Fibroblast of lung (primary cell): Measurements from ENCODE around the gene CNTN4. TPM values are rescaled to one million over a fixed set of nuclear protein-coding genes. Genes with fewer than 3 reads are reported as not detected.

Source experiments
- DNase-seq, 2 donors: peaks; one replicate each; pipeline versions ENCODE4 v3.0.0 to v3.0.0-alpha.2; 2010; ENCODE audit warnings: low read depth in 2 of 2
- H2AFZ ChIP-seq: 2 replicates; pipeline ENCODE4 v1.5.1; 2012; ENCODE audit warnings: low read length, control low read depth, inconsistent platforms
- H3K27ac ChIP-seq: 2 replicates; pipeline ENCODE4 v1.5.1; 2011; ENCODE audit warnings: low read length, control low read depth; ENCODE audit not compliant: insufficient read depth
- H3K27me3 ChIP-seq: 2 replicates; pipeline ENCODE4 v1.5.1; 2011; ENCODE audit warnings: mild to moderate bottlenecking, low read length; ENCODE audit not compliant: control insufficient read depth, insufficient read depth
- H3K36me3 ChIP-seq: 2 replicates; pipeline ENCODE4 v1.5.1; 2011; ENCODE audit warnings: low read length; ENCODE audit not compliant: control insufficient read depth, insufficient read depth
- H3K4me1 ChIP-seq: 2 replicates; pipeline ENCODE4 v1.5.1; 2011; ENCODE audit warnings: low read length; ENCODE audit not compliant: control insufficient read depth, insufficient read depth; ENCODE audit errors: extremely low read depth
- H3K4me2 ChIP-seq: 2 replicates; pipeline ENCODE4 v1.5.1; 2011; ENCODE audit warnings: low read length, control low read depth; ENCODE audit not compliant: insufficient read depth; ENCODE audit errors: extremely low read depth
- H3K4me3 ChIP-seq, 4 experiments: fragments of 200-600 bp in 1 of 4; sonication (generic) in 1 of 4; replicated peaks in 1 of 4; 2 replicates each; pipeline ENCODE4 v1.5.1; 2011 to 2016; ENCODE audit warnings: low read length in 4 of 4, low read depth in 3 of 4, mild to moderate bottlenecking in 3 of 4, control low read depth in 2 of 4, inconsistent platforms in 1 of 4, mixed read lengths in 1 of 4; ENCODE audit not compliant: insufficient read depth in 1 of 4; ENCODE audit errors: control extremely low read depth in 1 of 4
- H3K79me2 ChIP-seq: 2 replicates; pipeline ENCODE4 v1.5.1; 2012; ENCODE audit warnings: mild to moderate bottlenecking, low read length, inconsistent platforms; ENCODE audit not compliant: control insufficient read depth, insufficient read depth
- H3K9ac ChIP-seq: 2 replicates; pipeline ENCODE4 v1.5.1; 2011; ENCODE audit warnings: mild to moderate bottlenecking, low read length, control low read depth; ENCODE audit not compliant: insufficient read depth
- H3K9me3 ChIP-seq: 2 replicates; pipeline ENCODE4 v1.5.1; 2012; ENCODE audit warnings: low read depth, low read length; ENCODE audit not compliant: control insufficient read depth, insufficient read depth
- H4K20me1 ChIP-seq: 2 replicates; pipeline ENCODE4 v1.5.1; 2011; ENCODE audit warnings: low read length; ENCODE audit not compliant: control insufficient read depth, insufficient read depth; ENCODE audit errors: extremely low read depth
- CTCF ChIP-seq, 2 donors: IDR thresholded peaks in 1 of 2; conservative IDR thresholded peaks in 1 of 2; 1 replicate in 1 of 2; 2 replicates in 1 of 2; pipeline ENCODE4 v1.5.1; 2011 to 2012; ENCODE audit warnings: low read length in 2 of 2, control low read depth in 1 of 2, inconsistent platforms in 1 of 2, low read depth in 1 of 2, mild to moderate bottlenecking in 1 of 2
- EZH2 ChIP-seq: IDR thresholded peaks from 2 replicates; pipeline ENCODE4 v1.5.1; 2012; ENCODE audit warnings: low read length, control low read depth, mild to moderate bottlenecking; ENCODE audit errors: missing control alignments
- polyA plus RNA-seq, 2 donors: library from polyadenylated mRNA; depleted of rRNA in 1 of 2; stranded (reverse) in 1 of 2; unstranded in 1 of 2; fragments of >200 nt; gene quantifications; 2 replicates each; pipeline ENCODE4 v1.2.1, GENCODE V29; 2011 to 2012; ENCODE audit warnings: missing spikeins in 1 of 2
- total RNA-seq: library from RNA; depleted of rRNA; stranded (reverse); fragments of >200 nt; gene quantifications from 2 replicates; pipeline ENCODE4 v1.2.1, GENCODE V29; 2014

The CNTN4 gene
- total and polyA plus RNA-seq, 2 donors (not counting 1 experiment from before 2014, with no cell fraction given): 0.17 to 0.69 TPM

DNA sequence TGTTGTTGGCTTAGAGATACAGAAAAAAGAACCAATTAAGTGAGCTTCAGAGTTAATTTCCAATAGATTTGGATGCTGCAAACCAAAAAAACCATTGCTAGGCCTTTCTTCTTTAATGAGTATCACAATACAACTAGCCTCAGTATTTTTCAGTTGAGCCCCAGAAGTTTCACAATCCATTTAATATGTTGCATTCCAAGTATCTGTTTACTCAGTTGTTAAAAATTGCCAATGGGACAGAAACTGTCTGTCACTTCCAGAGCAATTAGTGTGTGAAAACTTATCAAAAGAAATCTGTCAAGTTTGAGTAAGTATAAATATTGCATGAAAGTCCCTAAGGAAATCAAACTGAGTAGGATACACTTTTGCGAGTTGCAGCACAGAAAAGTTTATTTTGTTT is 763.7 kb downstream of the CNTN4 start:
- no peak for DNase-seq
- TF ChIP-seq CTCF (conservative IDR thresholded peaks at IDR 0.05 in 1 of 2, IDR thresholded peaks at IDR 0.05 in 1 of 2; ENCODE audit: low read depth in 1 of 2, low read length in 2 of 2) (no peak), EZH2 (no peak)
- Histone ChIP-seq H3K9ac (no peak overlapping the region), H3K27ac (no peak overlapping the region), H3K36me3 (no peaks in the 10 kb centered on the region), H4K20me1 (no peaks in the 10 kb centered on the region), H2AFZ (no peak overlapping the region), H3K4me3 (no peak overlapping the region), H3K4me1 (no peaks in the 10 kb centered on the region), H3K79me2 (no peaks in the 10 kb centered on the region), H3K4me2 (no peak overlapping the region), H3K27me3 (no peaks in the 10 kb centered on the region), H3K9me3 (no peaks in the 10 kb centered on the region)

DNA sequence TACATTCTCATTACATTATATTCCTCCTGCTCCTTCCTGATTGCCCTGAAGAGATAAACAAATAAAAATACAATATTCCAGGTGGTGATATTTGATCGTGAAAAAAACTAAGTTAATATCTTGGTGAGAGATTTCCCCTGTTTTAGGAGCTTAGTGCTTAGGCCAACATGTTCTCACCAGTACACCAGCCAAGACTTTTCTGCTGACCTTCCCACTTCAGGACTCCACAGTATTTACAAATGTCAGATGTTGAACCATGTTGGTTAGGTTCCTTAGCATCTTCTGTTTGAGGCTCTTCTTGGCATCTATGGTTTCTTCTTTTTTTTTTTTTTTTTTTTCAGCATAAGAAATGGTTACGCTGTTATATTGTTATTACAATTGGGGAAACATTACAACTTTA is 764.5 kb downstream of the CNTN4 start:
- no peaks in the 10 kb centered on the region for H3K9me3 ChIP-seq
- DNase-seq: no peak
- no peak for TF ChIP-seq CTCF (conservative IDR thresholded peaks at IDR 0.05 in 1 of 2, IDR thresholded peaks at IDR 0.05 in 1 of 2; ENCODE audit: low read depth in 1 of 2, low read length in 2 of 2)
- TF ChIP-seq EZH2: no peak
- no peak overlapping the region for H3K27ac ChIP-seq
- no peaks in the 10 kb centered on the region for H3K27me3 ChIP-seq
- no peaks in the 10 kb centered on the region for H3K4me1 ChIP-seq
- H4K20me1 ChIP-seq: no peaks in the 10 kb centered on the region
- H3K36me3 ChIP-seq: no peaks in the 10 kb centered on the region
- H3K79me2 ChIP-seq: no peaks in the 10 kb centered on the region
- no peak overlapping the region for H3K4me3 ChIP-seq
- H3K4me2 ChIP-seq: no peak overlapping the region
- no peak overlapping the region for H2AFZ ChIP-seq
- H3K9ac ChIP-seq: no peak overlapping the region

DNA sequence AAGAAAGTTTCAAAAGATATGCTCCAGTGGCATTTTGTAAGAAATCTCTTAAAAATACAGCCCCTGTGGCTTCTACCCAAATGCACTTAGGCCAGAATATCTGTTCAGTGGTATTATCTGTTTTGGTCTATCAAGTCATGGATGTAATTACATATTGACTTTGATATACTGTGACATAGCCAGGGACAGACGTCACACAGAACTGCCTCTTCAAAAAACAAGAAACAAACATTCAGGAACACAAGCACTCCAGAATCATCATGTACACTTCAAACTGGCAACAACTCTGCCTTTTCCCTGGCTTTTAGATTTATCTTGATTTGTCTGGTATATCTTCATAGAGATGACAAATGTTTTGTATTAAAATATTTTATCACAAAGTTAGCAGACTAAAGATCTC is 771.2 kb downstream of the CNTN4 start:
- no peak overlapping the region for H2AFZ ChIP-seq
- no peaks in the 10 kb centered on the region for H3K79me2 ChIP-seq
- no peak overlapping the region for H3K4me3 ChIP-seq
- H3K4me2 ChIP-seq: no peak overlapping the region
- no peak overlapping the region for H3K9ac ChIP-seq
- no peak for TF ChIP-seq CTCF (conservative IDR thresholded peaks at IDR 0.05 in 1 of 2, IDR thresholded peaks at IDR 0.05 in 1 of 2; ENCODE audit: low read depth in 1 of 2, low read length in 2 of 2)
- TF ChIP-seq EZH2: no peak
- H3K27me3 ChIP-seq: no peaks in the 10 kb centered on the region
- no peaks in the 10 kb centered on the region for H3K36me3 ChIP-seq
- H4K20me1 ChIP-seq: no peaks in the 10 kb centered on the region
- H3K4me1 ChIP-seq: no peaks in the 10 kb centered on the region
- no peaks in the 10 kb centered on the region for H3K9me3 ChIP-seq
- H3K27ac ChIP-seq: no peak overlapping the region
- DNase-seq: no peak
